Loucy (cell line): ENCODE results near the gene TMED1.

ENCODE experiments used
- H2AFZ ChIP-seq: fragments of 200-600 bp; sonication (generic); 2 replicates; pipeline ENCODE4 v1.6.0; 2016; ENCODE audit warnings: antibody characterized with exemption, mild to moderate bottlenecking, low read length, moderate library complexity
- H3F3A ChIP-seq: fragments of 200-600 bp; 2 replicates; pipeline ENCODE4 v1.6.0; 2016; ENCODE audit warnings: antibody characterized with exemption, low read depth, mild to moderate bottlenecking
- H3K27me3 ChIP-seq: fragments of 200-600 bp; sonication (generic); 2 replicates; pipeline ENCODE4 v1.6.1; 2014; ENCODE audit warnings: low read length, mild to moderate bottlenecking; ENCODE audit not compliant: insufficient read depth, poor library complexity, severe bottlenecking
- H3K36me3 ChIP-seq: fragments of 200-600 bp; sonication (generic); 2 replicates; pipeline ENCODE4 v1.6.1; 2016; ENCODE audit warnings: low read length; ENCODE audit not compliant: insufficient read depth
- H3K4me1 ChIP-seq: fragments of 200-600 bp; sonication (generic); 2 replicates; pipeline ENCODE4 v1.5.1; 2014; ENCODE audit warnings: low read length, mild to moderate bottlenecking; ENCODE audit not compliant: insufficient read depth, poor library complexity, severe bottlenecking
- H3K4me2 ChIP-seq: fragments of 200-600 bp; sonication (generic); 2 replicates; pipeline ENCODE4 v1.6.0; 2014; ENCODE audit warnings: antibody characterized with exemption, low read length, low read depth, mild to moderate bottlenecking; ENCODE audit not compliant: poor library complexity, severe bottlenecking
- H3K4me3 ChIP-seq: fragments of 200-600 bp; sonication (generic); 2 replicates; pipeline ENCODE4 v1.5.1; 2014; ENCODE audit warnings: low read length, mild to moderate bottlenecking, mixed read lengths; ENCODE audit not compliant: poor library complexity, severe bottlenecking
- H3K79me2 ChIP-seq: fragments of 200-600 bp; sonication (generic); 2 replicates; pipeline ENCODE4 v1.6.1; 2014; ENCODE audit warnings: low read length; ENCODE audit not compliant: insufficient read depth
- H3K9ac ChIP-seq: fragments of 200-600 bp; sonication (generic); 2 replicates; pipeline ENCODE4 v1.6.0; 2014; ENCODE audit warnings: mild to moderate bottlenecking, low read depth, low read length, moderate library complexity; ENCODE audit not compliant: poor library complexity, severe bottlenecking
- H3K9me2 ChIP-seq: fragments of 200-600 bp; sonication (generic); replicated peaks from 2 replicates; pipeline ENCODE4 v1.6.1; 2016; ENCODE audit warnings: low read depth, low read length, mixed read lengths
- H3K9me3 ChIP-seq: fragments of 200-600 bp; sonication (generic); 2 replicates; pipeline ENCODE4 v1.6.1; 2014; ENCODE audit warnings: mild to moderate bottlenecking, antibody characterized with exemption, low read length, low read depth; ENCODE audit not compliant: insufficient read depth
- H4K20me1 ChIP-seq: fragments of 200-600 bp; sonication (generic); 2 replicates; pipeline ENCODE4 v1.6.0; 2014; ENCODE audit warnings: antibody characterized with exemption, low read length, mild to moderate bottlenecking; ENCODE audit not compliant: insufficient read depth, poor library complexity, severe bottlenecking
- EZH2phosphoT487 ChIP-seq: fragments of 200-600 bp; IDR thresholded peaks from 2 replicates; pipeline ENCODE4 v1.6.1; 2018; ENCODE audit warnings: antibody characterized with exemption, mild to moderate bottlenecking, moderate library complexity, borderline replicate concordance
- TF ChIP-seq, protein P1 (sequence below): fragments of 200-600 bp; sonication (generic); conservative IDR thresholded peaks from 2 replicates; pipeline ENCODE4 v1.5.1; 2014; ENCODE audit warnings: mild to moderate bottlenecking, antibody characterized with exemption, low read length

Gene TMED1

DNA sequence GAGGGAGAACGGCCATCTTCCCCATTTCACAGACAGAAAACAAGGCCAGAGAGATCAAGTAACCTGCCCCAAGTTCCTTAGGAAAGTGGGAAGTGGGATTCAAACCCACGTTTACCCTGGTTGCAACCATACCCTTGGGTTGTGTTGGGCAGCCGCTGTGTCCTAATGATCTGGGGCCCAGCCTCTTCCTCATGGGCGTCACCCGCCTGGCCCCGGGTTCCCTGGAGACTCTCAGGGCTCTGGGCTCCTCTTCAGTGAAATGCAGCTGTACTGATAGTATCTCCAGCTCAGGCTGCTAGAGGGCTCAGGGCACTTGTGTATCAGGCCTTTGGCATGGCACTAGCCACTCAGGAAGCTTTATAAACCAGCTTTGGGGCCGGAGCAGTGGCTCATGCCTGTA lies 9.8 kb downstream of the TMED1 start:
- H3K4me3 ChIP-seq = no peak overlapping the region
- H3K4me1 ChIP-seq = no peaks in the 10 kb centered on the region
- H3K79me2 ChIP-seq = no peaks in the 10 kb centered on the region
- H3K4me2 ChIP-seq = no peak overlapping the region
- no peaks in the 10 kb centered on the region for H3K9me3 ChIP-seq
- no peaks in the 10 kb centered on the region for H4K20me1 ChIP-seq
- H3K9me2 ChIP-seq = no peaks in the 10 kb centered on the region
- H3K27me3 ChIP-seq = no peaks in the 10 kb centered on the region
- no peak for TF ChIP-seq EZH2phosphoT487
- TF ChIP-seq, protein P1, sequence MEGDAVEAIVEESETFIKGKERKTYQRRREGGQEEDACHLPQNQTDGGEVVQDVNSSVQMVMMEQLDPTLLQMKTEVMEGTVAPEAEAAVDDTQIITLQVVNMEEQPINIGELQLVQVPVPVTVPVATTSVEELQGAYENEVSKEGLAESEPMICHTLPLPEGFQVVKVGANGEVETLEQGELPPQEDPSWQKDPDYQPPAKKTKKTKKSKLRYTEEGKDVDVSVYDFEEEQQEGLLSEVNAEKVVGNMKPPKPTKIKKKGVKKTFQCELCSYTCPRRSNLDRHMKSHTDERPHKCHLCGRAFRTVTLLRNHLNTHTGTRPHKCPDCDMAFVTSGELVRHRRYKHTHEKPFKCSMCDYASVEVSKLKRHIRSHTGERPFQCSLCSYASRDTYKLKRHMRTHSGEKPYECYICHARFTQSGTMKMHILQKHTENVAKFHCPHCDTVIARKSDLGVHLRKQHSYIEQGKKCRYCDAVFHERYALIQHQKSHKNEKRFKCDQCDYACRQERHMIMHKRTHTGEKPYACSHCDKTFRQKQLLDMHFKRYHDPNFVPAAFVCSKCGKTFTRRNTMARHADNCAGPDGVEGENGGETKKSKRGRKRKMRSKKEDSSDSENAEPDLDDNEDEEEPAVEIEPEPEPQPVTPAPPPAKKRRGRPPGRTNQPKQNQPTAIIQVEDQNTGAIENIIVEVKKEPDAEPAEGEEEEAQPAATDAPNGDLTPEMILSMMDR = no peak
- H3F3A ChIP-seq = no peaks in the 10 kb centered on the region
- H2AFZ ChIP-seq = no peak overlapping the region
- peaks cover 62% of the 10 kb centered on the region; the same call in 1 of the 2 replicates for H3K36me3 ChIP-seq
- no peak overlapping the region for H3K9ac ChIP-seq

DNA sequence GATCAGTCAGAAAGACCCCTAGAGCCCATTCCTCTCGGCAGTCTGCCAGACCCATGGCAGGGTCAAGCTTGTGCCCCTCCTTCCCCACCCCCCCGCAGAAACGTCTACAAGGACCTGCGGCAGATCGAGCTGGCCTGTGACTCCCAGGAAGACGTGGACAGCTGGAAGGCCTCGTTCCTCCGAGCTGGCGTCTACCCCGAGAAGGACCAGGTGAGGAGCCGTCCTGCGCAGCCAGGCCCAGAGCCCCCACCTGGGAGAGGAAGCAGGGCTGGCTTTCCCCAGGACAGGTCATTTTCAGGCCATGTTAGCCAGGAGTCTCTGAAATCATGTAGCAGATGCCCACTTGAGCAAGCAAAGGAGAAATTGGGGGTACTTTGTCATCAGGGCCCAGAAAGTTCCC lies 12.3 kb downstream of the TMED1 start:
- no peak overlapping the region for H2AFZ ChIP-seq
- H3K9ac ChIP-seq = no peak overlapping the region
- H3K4me3 ChIP-seq = no peak overlapping the region
- TF ChIP-seq, protein P1 = no peak
- TF ChIP-seq EZH2phosphoT487 = no peak
- H3K9me2 ChIP-seq = no peaks in the 10 kb centered on the region
- no peaks in the 10 kb centered on the region for H3K4me1 ChIP-seq
- no peaks in the 10 kb centered on the region for H4K20me1 ChIP-seq
- H3K4me2 ChIP-seq = no peak overlapping the region
- no peaks in the 10 kb centered on the region for H3K9me3 ChIP-seq
- no peaks in the 10 kb centered on the region for H3K27me3 ChIP-seq
- no peaks in the 10 kb centered on the region for H3K79me2 ChIP-seq
- peaks cover 60% of the 10 kb centered on the region; the same call in 1 of the 2 replicates for H3K36me3 ChIP-seq
- no peaks in the 10 kb centered on the region for H3F3A ChIP-seq

DNA sequence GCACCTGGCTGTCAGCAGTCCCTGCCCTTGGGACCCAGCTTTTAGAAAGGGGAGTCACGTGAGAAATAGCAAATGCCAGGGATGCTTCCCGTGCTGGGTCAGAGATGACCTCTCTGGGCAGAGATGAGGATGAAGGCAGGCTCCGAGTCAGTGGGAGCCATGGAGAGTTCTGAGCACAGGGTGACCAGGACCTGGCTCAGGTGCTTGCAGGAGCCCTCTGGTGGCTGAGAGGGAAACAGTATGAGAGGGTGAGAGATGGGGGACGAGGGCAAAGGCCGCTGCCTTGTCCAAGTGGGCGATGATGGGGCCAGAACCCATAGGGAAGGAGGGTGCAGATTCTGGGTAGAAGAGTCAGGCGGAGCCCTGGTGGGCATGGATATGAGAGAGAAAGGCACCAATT lies 15.8 kb downstream of the TMED1 start:
- no peaks in the 10 kb centered on the region for H3K27me3 ChIP-seq
- H3K9me2 ChIP-seq = no peaks in the 10 kb centered on the region
- no peak overlapping the region for H3K4me2 ChIP-seq
- no peak overlapping the region for H2AFZ ChIP-seq
- H3K4me1 ChIP-seq = no peaks in the 10 kb centered on the region
- H3K4me3 ChIP-seq = no peak overlapping the region
- H3F3A ChIP-seq = no peaks in the 10 kb centered on the region
- H3K9ac ChIP-seq = no peak overlapping the region
- H3K36me3 ChIP-seq = peaks cover 50% of the 10 kb centered on the region; the same call in 1 of the 2 replicates
- H4K20me1 ChIP-seq = no peaks in the 10 kb centered on the region
- no peaks in the 10 kb centered on the region for H3K9me3 ChIP-seq
- TF ChIP-seq, protein P1 = peak; percentile 49
- no peak for TF ChIP-seq EZH2phosphoT487
- H3K79me2 ChIP-seq = no peaks in the 10 kb centered on the region
